Mesenchymal stem cell (in vitro differentiated cells and primary cell): ENCODE data around the gene TRIP11.

Experiments
- DNase-seq: peaks from one replicate; pipeline ENCODE4 v3.0.0-alpha.2; 2013
- H2AFZ ChIP-seq: one replicate; pipeline ENCODE4 v1.6.1; 2013; ENCODE audit warnings: low read depth, mild to moderate bottlenecking, control low read depth, inconsistent platforms, low read length, moderate library complexity
- H2AK5ac ChIP-seq: 2 replicates; pipeline ENCODE4 v1.6.1; 2013; ENCODE audit warnings: low read length, moderate library complexity, mild to moderate bottlenecking, inconsistent platforms; ENCODE audit not compliant: severe bottlenecking
- H2BK120ac ChIP-seq: one replicate; pipeline ENCODE4 v1.6.1; 2013; ENCODE audit warnings: low read depth, mild to moderate bottlenecking, inconsistent platforms, low read length, moderate library complexity
- H2BK12ac ChIP-seq, 2 experiments: one replicate each; pipeline ENCODE4 v1.6.1; 2013; ENCODE audit warnings: inconsistent platforms in 2 of 2, low read length in 2 of 2, mild to moderate bottlenecking in 2 of 2, moderate library complexity in 2 of 2, control low read depth in 1 of 2
- H2BK15ac ChIP-seq: one replicate; pipeline ENCODE4 v1.6.1; 2013; ENCODE audit warnings: mild to moderate bottlenecking, low read depth, inconsistent platforms; ENCODE audit not compliant: poor library complexity, severe bottlenecking
- H2BK5ac ChIP-seq: 2 replicates; pipeline ENCODE4 v1.6.1; 2013; ENCODE audit warnings: low read depth, mild to moderate bottlenecking, low read length, control low read depth, inconsistent platforms; ENCODE audit not compliant: poor library complexity, severe bottlenecking
- H3K14ac ChIP-seq, 2 experiments: one replicate each; pipeline ENCODE4 v1.6.1; 2013; ENCODE audit warnings: inconsistent platforms in 2 of 2, low read length in 2 of 2, control low read depth in 1 of 2, mild to moderate bottlenecking in 1 of 2, moderate library complexity in 1 of 2
- H3K18ac ChIP-seq, 2 experiments: one replicate each; pipeline ENCODE4 v1.6.1; 2013; ENCODE audit warnings: inconsistent platforms in 2 of 2, low read length in 2 of 2, control low read depth in 1 of 2, low read depth in 1 of 2, mild to moderate bottlenecking in 1 of 2
- H3K23ac ChIP-seq, 2 experiments: one replicate each; pipeline ENCODE4 v1.6.1; 2013; ENCODE audit warnings: inconsistent platforms in 2 of 2, low read length in 2 of 2, mild to moderate bottlenecking in 2 of 2, moderate library complexity in 2 of 2, control low read depth in 1 of 2
- H3K27ac ChIP-seq: 2 replicates; pipeline ENCODE4 v1.5.1; 2013; ENCODE audit warnings: mild to moderate bottlenecking, moderate library complexity, low read length, control low read depth, inconsistent platforms; ENCODE audit not compliant: poor library complexity, severe bottlenecking
- H3K27me3 ChIP-seq, 2 experiments: 2 replicates each; pipeline versions ENCODE4 v1.6.1 to v1.7.0; 2013; ENCODE audit warnings: low read length in 2 of 2, mild to moderate bottlenecking in 2 of 2, moderate library complexity in 2 of 2, control low read depth in 1 of 2, inconsistent platforms in 1 of 2; ENCODE audit not compliant: control insufficient read depth in 1 of 2, insufficient read depth in 1 of 2
- H3K36me3 ChIP-seq, 2 experiments: 2 replicates each; pipeline versions ENCODE4 v1.6.1 to v1.7.0; 2013; ENCODE audit warnings: low read length in 2 of 2, control low read depth in 1 of 2, inconsistent platforms in 1 of 2, low read depth in 1 of 2, mild to moderate bottlenecking in 1 of 2; ENCODE audit not compliant: insufficient read depth in 2 of 2, control insufficient read depth in 1 of 2
- H3K4ac ChIP-seq, 2 experiments: one replicate each; pipeline ENCODE4 v1.6.1; 2013; ENCODE audit warnings: inconsistent platforms in 2 of 2, low read length in 2 of 2, mild to moderate bottlenecking in 2 of 2, moderate library complexity in 2 of 2, control low read depth in 1 of 2, low read depth in 1 of 2
- H3K4me1 ChIP-seq: 2 replicates; pipeline ENCODE4 v1.6.1; 2013; ENCODE audit warnings: low read depth, low read length, control low read depth; ENCODE audit not compliant: control insufficient read depth, insufficient read depth
- H3K4me2 ChIP-seq: 2 replicates; pipeline ENCODE4 v1.6.1; 2013; ENCODE audit warnings: low read length, mild to moderate bottlenecking, inconsistent platforms; ENCODE audit not compliant: poor library complexity, severe bottlenecking
- H3K4me3 ChIP-seq, 2 experiments: 2 replicates each; pipeline versions ENCODE4 v1.5.1 to v1.7.0; 2013; ENCODE audit warnings: low read length in 2 of 2, mild to moderate bottlenecking in 2 of 2, control low read depth in 1 of 2, low read depth in 1 of 2; ENCODE audit not compliant: insufficient read depth in 1 of 2
- H3K79me1 ChIP-seq: replicated peaks from 2 replicates; pipeline ENCODE4 v1.6.1; 2013; ENCODE audit warnings: mild to moderate bottlenecking, control low read depth, low read length, inconsistent platforms; ENCODE audit not compliant: poor library complexity, severe bottlenecking
- H3K9ac ChIP-seq: 2 replicates; pipeline ENCODE4 v1.7.0; 2013; ENCODE audit warnings: mild to moderate bottlenecking, low read length, moderate library complexity
- H3K9me3 ChIP-seq: 2 replicates; pipeline ENCODE4 v1.7.0; 2013; ENCODE audit warnings: mild to moderate bottlenecking, low read length; ENCODE audit not compliant: control insufficient read depth
- H4K8ac ChIP-seq: one replicate; pipeline ENCODE4 v1.6.1; 2013; ENCODE audit warnings: inconsistent platforms, mild to moderate bottlenecking, low read length, moderate library complexity
- H4K91ac ChIP-seq: one replicate; pipeline ENCODE4 v1.6.1; 2013; ENCODE audit warnings: mild to moderate bottlenecking, low read length, inconsistent platforms
- WGBS: methylation state at CpG from one replicate; pipeline ENCODE4 v1.1.7; 2013; ENCODE audit warnings: mixed read lengths; 5-methylcytosine and 5-hydroxymethylcytosine counted together

The TRIP11 gene

GRCh38 chr14:91920526-91920925, 119.3 kb downstream of the TRIP11 start:
- no peak overlapping the region for H3K4ac ChIP-seq
- no peak overlapping the region for H2BK12ac ChIP-seq
- H3K9me3 ChIP-seq, result no peaks in the 10 kb centered on the region
- H3K27ac ChIP-seq, result no peak overlapping the region
- 69% methylated on average over 3 of the region's 3 CpGs for WGBS
- H3K14ac ChIP-seq, result no peak overlapping the region
- H3K79me1 ChIP-seq, result no peaks in the 10 kb centered on the region
- H3K4me2 ChIP-seq, result no peak overlapping the region
- peaks cover 0 to 11% of the 10 kb centered on the region in 2 experiments for H3K27me3 ChIP-seq
- no peak overlapping the region for H3K23ac ChIP-seq
- DNase-seq, result no peak
- no peak overlapping the region for H2BK120ac ChIP-seq
- H3K36me3 ChIP-seq, result peaks cover 0 to 9% of the 10 kb centered on the region in 2 experiments
- no peak overlapping the region for H2BK5ac ChIP-seq
- no peak overlapping the region for H2AK5ac ChIP-seq
- H4K91ac ChIP-seq, result no peak overlapping the region
- no peaks in the 10 kb centered on the region for H3K4me1 ChIP-seq
- no peak overlapping the region for H4K8ac ChIP-seq
- H3K18ac ChIP-seq, result no peak overlapping the region
- H3K9ac ChIP-seq, result no peak overlapping the region
- H3K4me3 ChIP-seq, result no peak overlapping the region
- no peak overlapping the region for H2AFZ ChIP-seq
- H2BK15ac ChIP-seq, result no peak overlapping the region

DNA sequence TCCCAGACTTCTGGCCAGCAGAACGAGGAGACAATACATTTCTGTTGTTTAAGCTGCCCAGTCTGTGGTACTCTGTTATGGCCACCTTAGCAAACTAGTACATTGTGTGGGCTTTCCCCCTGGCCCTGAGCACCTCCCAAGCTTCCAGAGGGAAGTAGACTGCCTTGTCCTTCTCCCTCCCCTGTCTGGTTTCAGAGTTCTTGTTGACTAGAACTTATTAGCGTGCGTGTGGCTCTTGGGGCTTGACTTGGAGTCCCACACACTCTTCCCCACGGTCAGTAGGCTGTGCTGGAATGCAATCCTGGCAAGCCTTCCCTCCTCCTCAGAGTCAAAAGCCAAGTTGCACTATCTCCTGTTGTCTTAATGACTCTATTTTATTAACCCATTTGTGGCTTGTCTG, 120.0 kb downstream of the TRIP11 start:
- H4K91ac ChIP-seq, result no peak overlapping the region
- no peak overlapping the region for H3K27ac ChIP-seq
- no peak overlapping the region for H2AFZ ChIP-seq
- 76% methylated on average over 4 of the region's 4 CpGs for WGBS
- no peak overlapping the region for H2BK120ac ChIP-seq
- H3K79me1 ChIP-seq, result no peaks in the 10 kb centered on the region
- no peaks in the 10 kb centered on the region for H3K9me3 ChIP-seq
- peaks cover 0 to 9% of the 10 kb centered on the region in 2 experiments for H3K36me3 ChIP-seq
- no peak overlapping the region for H3K18ac ChIP-seq
- H3K14ac ChIP-seq, result peak overlapping the region in 1 of 2 experiments; percentile 29
- H3K27me3 ChIP-seq, result peaks cover 0 to 8% of the 10 kb centered on the region in 2 experiments
- no peaks in the 10 kb centered on the region for H3K4me1 ChIP-seq
- no peak overlapping the region for H3K9ac ChIP-seq
- no peak overlapping the region for H3K4me2 ChIP-seq
- no peak overlapping the region for H4K8ac ChIP-seq
- no peak overlapping the region for H2BK15ac ChIP-seq
- no peak overlapping the region for H2BK5ac ChIP-seq
- no peak overlapping the region for H2BK12ac ChIP-seq
- DNase-seq, result no peak
- H2AK5ac ChIP-seq, result no peak overlapping the region
- no peak overlapping the region for H3K23ac ChIP-seq
- H3K4ac ChIP-seq, result peak overlapping the region in 1 of 2 experiments; percentile 49
- no peak overlapping the region for H3K4me3 ChIP-seq

- H3K79me1 ChIP-seq, result no peaks in the 10 kb centered on the region
- H3K9ac ChIP-seq, result no peak overlapping the region
- H3K4ac ChIP-seq, result no peak overlapping the region
- H3K27ac ChIP-seq, result no peak overlapping the region
- H2AK5ac ChIP-seq, result no peak overlapping the region
- no peak overlapping the region for H4K91ac ChIP-seq
- H2BK5ac ChIP-seq, result no peak overlapping the region
- no peak overlapping the region for H3K23ac ChIP-seq
- H4K8ac ChIP-seq, result no peak overlapping the region
- H2BK15ac ChIP-seq, result no peak overlapping the region
- DNase-seq, result peak; percentile 21
- peaks cover 0 to 2% of the 10 kb centered on the region in 2 experiments for H3K27me3 ChIP-seq
- H3K18ac ChIP-seq, result no peak overlapping the region
- H2AFZ ChIP-seq, result no peak overlapping the region
- 67% methylated on average over 5 of the region's 5 CpGs for WGBS
- no peaks in the 10 kb centered on the region for H3K4me1 ChIP-seq
- H3K4me2 ChIP-seq, result no peak overlapping the region
- H3K36me3 ChIP-seq, result peaks cover 0 to 3% of the 10 kb centered on the region in 2 experiments
- H2BK12ac ChIP-seq, result no peak overlapping the region
- no peak overlapping the region for H2BK120ac ChIP-seq
- H3K4me3 ChIP-seq, result no peak overlapping the region
- H3K14ac ChIP-seq, result no peak overlapping the region
- no peaks in the 10 kb centered on the region for H3K9me3 ChIP-seq
Observed at GRCh38 chr14:91918186-91918883, 121.5 kb downstream of the TRIP11 start.
